HL-60 (cell line): ENCODE data around the gene HOMER1.
"Not testable (repeated sequence)": the region's sequence is repeated elsewhere in the genome, so short reads cannot be mapped to it uniquely, and the experiment has no call there.

ENCODE experiments used
- DNase-seq, 2 experiments: peaks; one replicate each; pipeline ENCODE4 v3.0.0-alpha.2; 2010 to 2020; ENCODE audit warnings: low read depth in 1 of 2, low spot score in 1 of 2
- H3K27ac ChIP-seq: fragments of 250-450 bp; sonication (Bioruptor Pico); replicated peaks from 2 replicates; pipeline ENCODE4 v1.5.1; 2020; ENCODE audit warnings: mild to moderate bottlenecking, moderate library complexity
- H3K27me3 ChIP-seq: fragments of 250-450 bp; sonication (Bioruptor Pico); 2 replicates; pipeline ENCODE4 v1.5.1; 2021; ENCODE audit warnings: mild to moderate bottlenecking, moderate library complexity; ENCODE audit not compliant: insufficient read depth, poor library complexity, severe bottlenecking
- H3K4me3 ChIP-seq: replicated peaks from 2 replicates; pipeline ENCODE4 v1.5.1; 2011; ENCODE audit warnings: mild to moderate bottlenecking, control low read depth, low read length; ENCODE audit not compliant: insufficient read depth
- GABPA ChIP-seq: IDR thresholded peaks from 2 replicates; pipeline ENCODE4 v1.6.1; 2012; ENCODE audit warnings: low read depth
- POLR2AphosphoS5 ChIP-seq: IDR thresholded peaks from 2 replicates; pipeline ENCODE4 v1.6.1; 2012; ENCODE audit warnings: low read depth
- SPI1 ChIP-seq: IDR thresholded peaks from 2 replicates; pipeline ENCODE4 v1.6.1; 2012; ENCODE audit warnings: low read depth, mild to moderate bottlenecking, borderline replicate concordance
- TF ChIP-seq, protein P1 (sequence below): IDR thresholded peaks from one replicate; pipeline ENCODE4 v1.5.1; 2011; ENCODE audit warnings: low read length, control low read depth, inconsistent platforms; ENCODE audit not compliant: insufficient read depth
- TF ChIP-seq, protein P2 (sequence below): IDR thresholded peaks from 2 replicates; pipeline ENCODE4 v1.6.1; 2012; ENCODE audit warnings: low read depth; ENCODE audit not compliant: insufficient replicate concordance

The HOMER1 gene

GRCh38 chr5:79392776-79393175 is 121.2 kb downstream of the HOMER1 start:
- no peak for DNase-seq
- no peak overlapping the region for H3K27ac ChIP-seq
- no peak overlapping the region for H3K4me3 ChIP-seq
- no peaks in the 10 kb centered on the region for H3K27me3 ChIP-seq
- TF ChIP-seq, protein P1, sequence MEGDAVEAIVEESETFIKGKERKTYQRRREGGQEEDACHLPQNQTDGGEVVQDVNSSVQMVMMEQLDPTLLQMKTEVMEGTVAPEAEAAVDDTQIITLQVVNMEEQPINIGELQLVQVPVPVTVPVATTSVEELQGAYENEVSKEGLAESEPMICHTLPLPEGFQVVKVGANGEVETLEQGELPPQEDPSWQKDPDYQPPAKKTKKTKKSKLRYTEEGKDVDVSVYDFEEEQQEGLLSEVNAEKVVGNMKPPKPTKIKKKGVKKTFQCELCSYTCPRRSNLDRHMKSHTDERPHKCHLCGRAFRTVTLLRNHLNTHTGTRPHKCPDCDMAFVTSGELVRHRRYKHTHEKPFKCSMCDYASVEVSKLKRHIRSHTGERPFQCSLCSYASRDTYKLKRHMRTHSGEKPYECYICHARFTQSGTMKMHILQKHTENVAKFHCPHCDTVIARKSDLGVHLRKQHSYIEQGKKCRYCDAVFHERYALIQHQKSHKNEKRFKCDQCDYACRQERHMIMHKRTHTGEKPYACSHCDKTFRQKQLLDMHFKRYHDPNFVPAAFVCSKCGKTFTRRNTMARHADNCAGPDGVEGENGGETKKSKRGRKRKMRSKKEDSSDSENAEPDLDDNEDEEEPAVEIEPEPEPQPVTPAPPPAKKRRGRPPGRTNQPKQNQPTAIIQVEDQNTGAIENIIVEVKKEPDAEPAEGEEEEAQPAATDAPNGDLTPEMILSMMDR = no peak
- TF ChIP-seq SPI1 (no peak), GABPA (no peak), POLR2AphosphoS5 (no peak)
- TF ChIP-seq, protein P2, sequence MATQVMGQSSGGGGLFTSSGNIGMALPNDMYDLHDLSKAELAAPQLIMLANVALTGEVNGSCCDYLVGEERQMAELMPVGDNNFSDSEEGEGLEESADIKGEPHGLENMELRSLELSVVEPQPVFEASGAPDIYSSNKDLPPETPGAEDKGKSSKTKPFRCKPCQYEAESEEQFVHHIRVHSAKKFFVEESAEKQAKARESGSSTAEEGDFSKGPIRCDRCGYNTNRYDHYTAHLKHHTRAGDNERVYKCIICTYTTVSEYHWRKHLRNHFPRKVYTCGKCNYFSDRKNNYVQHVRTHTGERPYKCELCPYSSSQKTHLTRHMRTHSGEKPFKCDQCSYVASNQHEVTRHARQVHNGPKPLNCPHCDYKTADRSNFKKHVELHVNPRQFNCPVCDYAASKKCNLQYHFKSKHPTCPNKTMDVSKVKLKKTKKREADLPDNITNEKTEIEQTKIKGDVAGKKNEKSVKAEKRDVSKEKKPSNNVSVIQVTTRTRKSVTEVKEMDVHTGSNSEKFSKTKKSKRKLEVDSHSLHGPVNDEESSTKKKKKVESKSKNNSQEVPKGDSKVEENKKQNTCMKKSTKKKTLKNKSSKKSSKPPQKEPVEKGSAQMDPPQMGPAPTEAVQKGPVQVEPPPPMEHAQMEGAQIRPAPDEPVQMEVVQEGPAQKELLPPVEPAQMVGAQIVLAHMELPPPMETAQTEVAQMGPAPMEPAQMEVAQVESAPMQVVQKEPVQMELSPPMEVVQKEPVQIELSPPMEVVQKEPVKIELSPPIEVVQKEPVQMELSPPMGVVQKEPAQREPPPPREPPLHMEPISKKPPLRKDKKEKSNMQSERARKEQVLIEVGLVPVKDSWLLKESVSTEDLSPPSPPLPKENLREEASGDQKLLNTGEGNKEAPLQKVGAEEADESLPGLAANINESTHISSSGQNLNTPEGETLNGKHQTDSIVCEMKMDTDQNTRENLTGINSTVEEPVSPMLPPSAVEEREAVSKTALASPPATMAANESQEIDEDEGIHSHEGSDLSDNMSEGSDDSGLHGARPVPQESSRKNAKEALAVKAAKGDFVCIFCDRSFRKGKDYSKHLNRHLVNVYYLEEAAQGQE = no peak

GRCh38 chr5:79386679-79387078 is 127.3 kb downstream of the HOMER1 start:
- H3K27me3 ChIP-seq = no peaks in the 10 kb centered on the region
- TF ChIP-seq POLR2AphosphoS5 = no peak
- H3K27ac ChIP-seq = no peak overlapping the region
- H3K4me3 ChIP-seq = no peak overlapping the region
- DNase-seq = no peak

DNA sequence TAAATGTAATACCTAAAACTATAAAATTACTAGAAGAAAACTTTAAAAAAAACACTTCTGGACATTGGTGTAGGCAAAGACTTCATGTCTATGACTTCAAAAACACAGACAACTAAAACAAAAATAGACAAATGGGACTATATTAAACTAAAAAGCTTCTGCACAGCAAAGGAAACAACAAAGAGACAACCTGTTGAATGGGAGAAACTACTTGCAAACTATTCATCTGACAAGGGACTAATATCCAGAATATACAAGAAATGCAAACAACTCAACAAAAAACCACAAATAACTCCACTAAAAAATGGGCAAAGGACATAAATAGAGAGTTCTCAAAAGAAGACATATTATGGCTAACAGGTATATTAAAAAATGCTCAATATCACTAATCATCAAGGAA is 128.8 kb downstream of the HOMER1 start:
- H3K27me3 ChIP-seq, H3K4me3 ChIP-seq, DNase-seq, H3K27ac ChIP-seq: not testable (repeated sequence)

DNA sequence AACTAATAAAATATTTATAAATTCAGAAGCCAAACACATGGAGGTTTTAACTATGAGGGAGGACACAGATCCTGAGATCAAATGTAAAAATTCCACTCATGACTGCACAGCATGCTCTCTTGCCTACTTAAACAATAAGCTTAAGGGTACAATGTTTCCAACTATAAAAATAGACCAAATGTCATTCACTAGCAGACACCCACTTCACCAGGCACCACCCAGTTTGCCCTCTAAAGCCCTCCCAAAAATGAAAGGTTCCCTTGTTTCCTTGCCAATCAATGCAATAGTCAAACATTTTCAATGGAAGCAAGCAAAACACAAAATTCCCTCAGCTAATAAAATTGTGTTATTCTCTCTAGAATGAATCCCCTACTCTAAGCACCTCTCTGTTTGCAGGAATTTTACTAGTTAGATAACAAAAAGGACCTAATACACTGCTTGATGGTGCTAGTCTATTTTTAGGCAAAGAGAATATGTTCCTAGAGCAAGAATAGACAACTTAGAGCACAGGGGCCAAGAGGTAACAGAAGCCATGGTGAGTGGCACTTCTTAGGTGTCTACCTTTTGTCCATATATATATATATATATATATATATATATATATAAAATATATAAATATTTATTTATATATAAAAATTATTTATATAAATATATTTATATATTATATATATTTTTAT is 135.3 kb downstream of the HOMER1 start:
- TF ChIP-seq, protein P1 = no peak
- TF ChIP-seq SPI1 = no peak
- TF ChIP-seq GABPA = no peak
- TF ChIP-seq, protein P2 = no peak
- no peak for TF ChIP-seq POLR2AphosphoS5
- DNase-seq = no peak
- Histone ChIP-seq H3K27ac (no peak overlapping the region), H3K4me3 (no peak overlapping the region), H3K27me3 (no peaks in the 10 kb centered on the region)

DNA sequence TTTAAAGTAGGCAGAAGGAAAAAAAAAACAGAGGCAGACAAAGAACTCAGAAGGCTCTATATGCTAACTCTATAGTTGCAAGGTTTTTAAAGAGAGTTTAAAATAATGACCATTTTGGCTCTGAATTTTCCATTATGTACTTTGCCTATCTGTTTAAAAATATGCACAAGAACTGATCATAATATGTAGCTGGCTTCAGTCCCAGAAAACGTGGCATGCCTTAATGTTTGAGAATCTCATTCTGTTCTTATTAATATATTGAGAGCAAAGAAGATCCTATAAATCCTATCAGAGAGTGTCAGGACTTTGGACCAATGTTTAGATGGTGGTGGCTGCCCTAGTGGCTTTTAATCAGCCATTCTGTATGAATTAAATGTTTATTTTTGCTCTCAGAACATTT is 156.5 kb downstream of the HOMER1 start:
- TF ChIP-seq SPI1 = no peak
- TF ChIP-seq POLR2AphosphoS5 = no peak
- TF ChIP-seq, protein P1 = no peak
- no peak for TF ChIP-seq GABPA
- TF ChIP-seq, protein P2 = no peak
- no peak overlapping the region for H3K27ac ChIP-seq
- no peaks in the 10 kb centered on the region for H3K27me3 ChIP-seq
- no peak overlapping the region for H3K4me3 ChIP-seq
- DNase-seq = no peak
